Adrenal gland (tissue), 5 donors: ENCODE measurements around the gene HSPA1L.

Experiments
- POLR2A ChIP-seq, 2 donors: fragments of 450-650 bp; IDR thresholded peaks; one replicate each; pipeline ENCODE4 v1.6.1; 2017; ENCODE audit warnings: antibody characterized with exemption in 2 of 2, mild to moderate bottlenecking in 2 of 2, moderate library complexity in 1 of 2
- TF ChIP-seq, protein P1 (sequence below), 6 experiments: fragments of 450-650 bp in 4 of 6; fragments of 200-600 bp in 2 of 6; sonication (generic) in 1 of 6; IDR thresholded peaks; 1 replicate in 5 of 6; 2 replicates in 1 of 6; pipeline versions ENCODE4 v1.5.1 to v1.8.0; 2016 to 2021; ENCODE audit warnings: antibody characterized with exemption in 6 of 6, mild to moderate bottlenecking in 2 of 6, moderate library complexity in 1 of 6
- donor health status: DM: no; HTN: no; CAD: no.

DNA sequence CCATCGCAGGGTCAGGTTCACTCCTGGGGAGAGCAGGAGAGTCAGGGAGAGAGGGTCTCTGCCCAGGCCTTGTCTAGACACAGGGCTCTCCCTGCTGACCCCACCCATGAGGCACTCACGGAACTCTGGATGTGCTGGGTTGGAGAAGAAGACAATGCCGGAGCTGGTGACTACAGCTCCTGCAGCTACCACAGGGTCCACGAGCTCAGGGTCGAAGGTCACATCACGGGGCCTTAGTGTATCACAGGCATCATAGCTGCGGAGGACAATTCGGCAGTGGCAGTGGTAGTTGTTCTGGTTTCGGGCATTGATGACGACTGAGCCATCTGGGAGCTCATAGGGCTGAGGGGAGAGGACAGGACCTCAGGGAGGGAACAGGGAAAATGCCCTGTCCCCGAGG, 44.8 kb upstream of the HSPA1L start:
- no peak for TF ChIP-seq POLR2A (IDR thresholded peaks at IDR 0.05)
- TF ChIP-seq, protein P1, sequence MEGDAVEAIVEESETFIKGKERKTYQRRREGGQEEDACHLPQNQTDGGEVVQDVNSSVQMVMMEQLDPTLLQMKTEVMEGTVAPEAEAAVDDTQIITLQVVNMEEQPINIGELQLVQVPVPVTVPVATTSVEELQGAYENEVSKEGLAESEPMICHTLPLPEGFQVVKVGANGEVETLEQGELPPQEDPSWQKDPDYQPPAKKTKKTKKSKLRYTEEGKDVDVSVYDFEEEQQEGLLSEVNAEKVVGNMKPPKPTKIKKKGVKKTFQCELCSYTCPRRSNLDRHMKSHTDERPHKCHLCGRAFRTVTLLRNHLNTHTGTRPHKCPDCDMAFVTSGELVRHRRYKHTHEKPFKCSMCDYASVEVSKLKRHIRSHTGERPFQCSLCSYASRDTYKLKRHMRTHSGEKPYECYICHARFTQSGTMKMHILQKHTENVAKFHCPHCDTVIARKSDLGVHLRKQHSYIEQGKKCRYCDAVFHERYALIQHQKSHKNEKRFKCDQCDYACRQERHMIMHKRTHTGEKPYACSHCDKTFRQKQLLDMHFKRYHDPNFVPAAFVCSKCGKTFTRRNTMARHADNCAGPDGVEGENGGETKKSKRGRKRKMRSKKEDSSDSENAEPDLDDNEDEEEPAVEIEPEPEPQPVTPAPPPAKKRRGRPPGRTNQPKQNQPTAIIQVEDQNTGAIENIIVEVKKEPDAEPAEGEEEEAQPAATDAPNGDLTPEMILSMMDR (IDR thresholded peaks at IDR 0.05) = no peak
